ENCODE data around the gene C10orf105. TPM values are rescaled to one million over a fixed set of nuclear protein-coding genes. Genes with fewer than 3 reads are reported as not detected.

The C10orf105 gene
- total and polyA plus RNA-seq, 2 of the 13 experiments (the other 11 are each of a cell fraction or from before 2014, with no cell fraction given), result not detected

DNA sequence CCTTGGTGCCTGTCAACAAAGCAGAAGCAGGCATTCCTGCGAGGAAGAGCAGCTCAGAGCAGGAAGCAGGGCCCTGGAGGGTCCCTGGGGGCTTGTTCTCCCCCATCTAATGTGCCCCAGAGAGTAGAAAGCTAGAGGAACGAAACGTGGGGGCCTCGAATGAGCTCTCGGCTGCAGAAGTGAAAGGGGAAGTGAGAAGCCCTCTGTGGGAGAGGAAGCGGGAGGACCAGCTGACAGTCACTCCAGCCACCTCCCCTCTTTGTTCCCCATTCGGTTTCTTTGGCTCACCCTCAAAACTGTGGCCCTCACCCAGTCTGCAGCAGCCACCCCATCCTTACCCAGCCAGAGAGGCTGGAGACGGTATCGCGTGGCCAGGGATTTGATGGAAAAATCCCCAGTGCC is 25.0 kb downstream of the C10orf105 start:
- Histone ChIP-seq H3K4me1 (ENCODE audit: insufficient read depth, low read length) (peaks cover 17% of the 10 kb centered on the region), H3K27ac (ENCODE audit: extremely low read length, insufficient read depth, low read length) (no peak overlapping the region), H2AFZ (ENCODE audit: low read length) (no peak overlapping the region), H3K4me2 (ENCODE audit: low read depth, low read length) (no peak overlapping the region), H3K9ac (ENCODE audit: insufficient read depth, low read depth, low read length) (no peak overlapping the region), H4K20me1 (ENCODE audit: insufficient read depth, low read length) (no peaks in the 10 kb centered on the region), H3K79me2 (ENCODE audit: insufficient read depth, low read length) (no peaks in the 10 kb centered on the region), H3K27me3 (ENCODE audit: control insufficient read depth in 1 of 2, insufficient read depth in 2 of 2, low read length in 2 of 2) (peaks cover 2 to 34% of the 10 kb centered on the region in 2 experiments; a peak in 4 of 5 replicates), H3K9me3 (ENCODE audit: low read length) (no peaks in the 10 kb centered on the region), H3K36me3 (replicated peaks in 1 of 2; ENCODE audit: control insufficient read depth in 1 of 2, insufficient read depth in 2 of 2, low read length in 2 of 2) (no peaks in the 10 kb centered on the region), H3K4me3 (replicated peaks in 1 of 3; ENCODE audit: insufficient read depth in 1 of 3, low read depth in 2 of 3, low read length in 3 of 3) (no peak overlapping the region)
- BruUV-seq (replicated peaks), result no TSS peak
- in situ Hi-C loops (cut with HindIII; ENCODE audit: extremely low pct_ligation_motif_present, low pct_unique_long_range_greater_than_20kb), result no loop called here
- FAIRE-seq (no peak), DNase-seq (ENCODE audit: low spot score) (no peak), ATAC-seq (no peak)
- intact Hi-C loops (cut with micrococcal nuclease; ENCODE audit: unreplicated experiment), result no loop called here
- ChIA-PET CTCF (ENCODE audit: low intra/inter-chr PET ratio, low total read pairs) (no interaction called here), POLR2A (no interaction called here)
- 35% methylated on average over 10 of the region's 10 CpGs for WGBS (ENCODE audit: low lambda C conversion rate)
- TF ChIP-seq ZNF878 (CRISPR knock-in tag; IDR thresholded peaks at IDR 0.05) (no peak), POLR2AphosphoS2 (IDR thresholded peaks at IDR 0.05; ENCODE audit: low read depth, low read length) (no peak), ATF7-NPFF (CRISPR knock-in tag; IDR thresholded peaks at IDR 0.05; ENCODE audit: low read depth) (no peak), PHF5A (CRISPR knock-in tag; IDR thresholded peaks at IDR 0.05; ENCODE audit: low read depth, unreplicated experiment) (no peak), SRY (CRISPR knock-in tag; IDR thresholded peaks at IDR 0.05) (no peak), ZNF414 (CRISPR knock-in tag; IDR thresholded peaks at IDR 0.05) (no peak), MLX (CRISPR knock-in tag; IDR thresholded peaks at IDR 0.05) (no peak), CHCHD3 (CRISPR knock-in tag; IDR thresholded peaks at IDR 0.05) (no peak), RFXAP (CRISPR knock-in tag; IDR thresholded peaks at IDR 0.05; ENCODE audit: borderline replicate concordance) (no peak), ZNF296 (CRISPR knock-in tag; conservative IDR thresholded peaks at IDR 0.05) (no peak), ATRX (CRISPR knock-in tag; IDR thresholded peaks at IDR 0.05; ENCODE audit: borderline replicate concordance) (no peak), TEAD3 (CRISPR knock-in tag; optimal IDR thresholded peaks at IDR 0.05; ENCODE audit: borderline replicate concordance) (no peak), PRDM4 (CRISPR knock-in tag; IDR thresholded peaks at IDR 0.05; ENCODE audit: borderline replicate concordance) (no peak), ZNF605 (CRISPR knock-in tag; IDR thresholded peaks at IDR 0.05) (no peak), KLF16 (CRISPR knock-in tag; IDR thresholded peaks at IDR 0.05) (no peak), IRF9 (CRISPR knock-in tag; IDR thresholded peaks at IDR 0.05; ENCODE audit: borderline replicate concordance) (no peak), HINFP (CRISPR knock-in tag; IDR thresholded peaks at IDR 0.05; ENCODE audit: low read depth) (no peak)
- TF ChIP-seq, protein P1, sequence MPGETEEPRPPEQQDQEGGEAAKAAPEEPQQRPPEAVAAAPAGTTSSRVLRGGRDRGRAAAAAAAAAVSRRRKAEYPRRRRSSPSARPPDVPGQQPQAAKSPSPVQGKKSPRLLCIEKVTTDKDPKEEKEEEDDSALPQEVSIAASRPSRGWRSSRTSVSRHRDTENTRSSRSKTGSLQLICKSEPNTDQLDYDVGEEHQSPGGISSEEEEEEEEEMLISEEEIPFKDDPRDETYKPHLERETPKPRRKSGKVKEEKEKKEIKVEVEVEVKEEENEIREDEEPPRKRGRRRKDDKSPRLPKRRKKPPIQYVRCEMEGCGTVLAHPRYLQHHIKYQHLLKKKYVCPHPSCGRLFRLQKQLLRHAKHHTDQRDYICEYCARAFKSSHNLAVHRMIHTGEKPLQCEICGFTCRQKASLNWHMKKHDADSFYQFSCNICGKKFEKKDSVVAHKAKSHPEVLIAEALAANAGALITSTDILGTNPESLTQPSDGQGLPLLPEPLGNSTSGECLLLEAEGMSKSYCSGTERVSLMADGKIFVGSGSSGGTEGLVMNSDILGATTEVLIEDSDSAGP (CRISPR knock-in tag; IDR thresholded peaks at IDR 0.05; ENCODE audit: borderline replicate concordance), result no peak
